ENCODE measurements around the gene TCERG1L. TPM values are rescaled to one million over a fixed set of nuclear protein-coding genes. Genes with fewer than 3 reads are reported as not detected.
"Not testable (repeated sequence)": the region's sequence is repeated elsewhere in the genome, so short reads cannot be mapped to it uniquely, and the experiment has no call there.

The TCERG1L gene
- total RNA-seq, 1 donor from 2014 or later = not detected

- Histone ChIP-seq H3K4me3 (no peak overlapping the region), H3K36me3 (no peaks in the 10 kb centered on the region), H3K27ac (no peak overlapping the region), H3K9me3 (no peaks in the 10 kb centered on the region), H3K27me3 (ENCODE audit: low read depth) (peaks cover 7% of the 10 kb centered on the region), H3K4me1 (no peaks in the 10 kb centered on the region)
- DNase-seq = no peak
- intact Hi-C loops (cut with DNase I) = no loop called here
- no peak for ATAC-seq
- no peak for TF ChIP-seq CTCF (IDR thresholded peaks at IDR 0.05)
Measured at GRCh38 chr10:131176907-131177306, 134.6 kb downstream of the TCERG1L start.

- H3K4me1 ChIP-seq; H3K27me3 ChIP-seq (ENCODE audit: low read depth); H3K27ac ChIP-seq; intact Hi-C loops (cut with DNase I); H3K36me3 ChIP-seq; H3K9me3 ChIP-seq; DNase-seq; H3K4me3 ChIP-seq: not testable (repeated sequence)
- ATAC-seq = peak in 1 of 2 donors; percentile 31
Measured at GRCh38 chr10:131176324-131176723, 135.2 kb downstream of the TCERG1L start.

- ATAC-seq = no peak
- DNase-seq = no peak
- no peak for TF ChIP-seq CTCF (IDR thresholded peaks at IDR 0.05)
- Histone ChIP-seq H3K27me3 (ENCODE audit: low read depth) (peaks cover under 1% of the 10 kb centered on the region), H3K9me3 (no peaks in the 10 kb centered on the region), H3K36me3 (no peaks in the 10 kb centered on the region), H3K4me3 (no peak overlapping the region), H3K27ac (no peak overlapping the region), H3K4me1 (no peaks in the 10 kb centered on the region)
- intact Hi-C loops (cut with DNase I) = no loop called here
Measured at GRCh38 chr10:131175891-131176290, 135.6 kb downstream of the TCERG1L start.

GRCh38 chr10:131174651-131175540 lies 136.6 kb downstream of the TCERG1L start:
- no peaks in the 10 kb centered on the region for H3K4me1 ChIP-seq
- H3K27ac ChIP-seq = no peak overlapping the region
- TF ChIP-seq CTCF (IDR thresholded peaks at IDR 0.05) = no peak
- H3K4me3 ChIP-seq = no peak overlapping the region
- H3K9me3 ChIP-seq = no peaks in the 10 kb centered on the region
- H3K27me3 ChIP-seq (ENCODE audit: low read depth) = no peaks in the 10 kb centered on the region
- no peaks in the 10 kb centered on the region for H3K36me3 ChIP-seq
- DNase-seq = no peak
- intact Hi-C loops (cut with DNase I) = no loop called here
- no peak for ATAC-seq

- no peak for TF ChIP-seq CTCF (IDR thresholded peaks at IDR 0.05)
- ATAC-seq = no peak
- DNase-seq = no peak
- Histone ChIP-seq H3K36me3 (no peaks in the 10 kb centered on the region), H3K4me1 (no peaks in the 10 kb centered on the region), H3K27me3 (ENCODE audit: low read depth) (no peaks in the 10 kb centered on the region), H3K27ac (no peak overlapping the region), H3K4me3 (no peak overlapping the region), H3K9me3 (no peaks in the 10 kb centered on the region)
- intact Hi-C loops (cut with DNase I) = no loop called here
Measured at GRCh38 chr10:131174211-131174565, 137.3 kb downstream of the TCERG1L start.

- no peak overlapping the region for H3K4me3 ChIP-seq
- no peaks in the 10 kb centered on the region for H3K27me3 ChIP-seq (ENCODE audit: low read depth)
- no peaks in the 10 kb centered on the region for H3K36me3 ChIP-seq
- no peak for TF ChIP-seq CTCF (IDR thresholded peaks at IDR 0.05)
- H3K4me1 ChIP-seq = no peaks in the 10 kb centered on the region
- no peaks in the 10 kb centered on the region for H3K9me3 ChIP-seq
- ATAC-seq (no peak), DNase-seq (no peak)
- intact Hi-C loops (cut with DNase I) = no loop called here
- no peak overlapping the region for H3K27ac ChIP-seq
Measured at GRCh38 chr10:131173484-131174210, 137.9 kb downstream of the TCERG1L start.
